Measurements from ENCODE around the gene KIF17.

Gene KIF17

GRCh38 chr1:20693623-20694022 is 24.2 kb downstream of the KIF17 start:
- H3K4me3 ChIP-seq (replicated peaks; ENCODE audit: low read depth, low read length) = no peak overlapping the region
- no peak for TF ChIP-seq CTCF (IDR thresholded peaks at IDR 0.05; ENCODE audit: low read depth, low read length, missing control alignments)
- DNase-seq (ENCODE audit: extremely low read depth, low read depth) = no peak

GRCh38 chr1:20691872-20692271 is 25.9 kb downstream of the KIF17 start:
- no peak for DNase-seq (ENCODE audit: extremely low read depth, low read depth)
- H3K4me3 ChIP-seq (replicated peaks; ENCODE audit: low read depth, low read length) = no peak overlapping the region
- no peak for TF ChIP-seq CTCF (IDR thresholded peaks at IDR 0.05; ENCODE audit: low read depth, low read length, missing control alignments)

- TF ChIP-seq CTCF (IDR thresholded peaks at IDR 0.05; ENCODE audit: low read depth, low read length, missing control alignments) = no peak
These were observed 28.2 kb downstream of the KIF17 start for GRCh38 chr1:20689645-20690056.

GRCh38 chr1:20686883-20687725 is 30.7 kb downstream of the KIF17 start:
- DNase-seq (ENCODE audit: extremely low read depth, low read depth) = no peak
- no peak overlapping the region for H3K4me3 ChIP-seq (replicated peaks; ENCODE audit: low read depth, low read length)
- no peak for TF ChIP-seq CTCF (IDR thresholded peaks at IDR 0.05; ENCODE audit: low read depth, low read length, missing control alignments)

More at GRCh38 chr1:20689645-20690056, 28.2 kb downstream of the KIF17 start:
- H3K4me3 ChIP-seq (replicated peaks; ENCODE audit: low read depth, low read length) = no peak overlapping the region
- DNase-seq (ENCODE audit: extremely low read depth, low read depth) = no peak

- H3K4me3 ChIP-seq (replicated peaks; ENCODE audit: low read depth, low read length) = no peak overlapping the region
- TF ChIP-seq CTCF (IDR thresholded peaks at IDR 0.05; ENCODE audit: low read depth, low read length, missing control alignments) = no peak
- DNase-seq (ENCODE audit: extremely low read depth, low read depth) = no peak
These were observed 32.1 kb downstream of the KIF17 start for GRCh38 chr1:20685741-20686140.

- H3K4me3 ChIP-seq (replicated peaks; ENCODE audit: low read depth, low read length) = no peak overlapping the region
- no peak for TF ChIP-seq CTCF (IDR thresholded peaks at IDR 0.05; ENCODE audit: low read depth, low read length, missing control alignments)
- DNase-seq (ENCODE audit: extremely low read depth, low read depth) = no peak
These were observed 32.6 kb downstream of the KIF17 start for GRCh38 chr1:20685099-20685662.

Data from HFF-Myc (cell line).